ENCODE results near the gene TSPAN14. TPM values are rescaled to one million over a fixed set of nuclear protein-coding genes. Genes with fewer than 3 reads are reported as not detected.

The TSPAN14 gene
- total and polyA plus RNA-seq, 2 experiments from 2014 or later, result 17.9 to 40.7 TPM

- Histone ChIP-seq H3K36me3 (ENCODE audit: insufficient read depth) (0 out of 2 replicates have a peak, but pooled peaks cover 3% of the 10 kb centered on the region), H3K27ac (ENCODE audit: low read depth) (no peak overlapping the region), H3K9me2 (ENCODE audit: insufficient read depth) (no peaks in the 10 kb centered on the region), H3K4me2 (no peak overlapping the region), H3K27me3 (ENCODE audit: insufficient read depth) (no peaks in the 10 kb centered on the region), H3F3A (replicated peaks; ENCODE audit: low read depth) (no peaks in the 10 kb centered on the region), H3K4me3 (no peak overlapping the region), H3K4me1 (ENCODE audit: insufficient read depth) (no peaks in the 10 kb centered on the region), H2AFZ (no peak overlapping the region), H3K79me2 (replicated peaks; ENCODE audit: insufficient read depth) (no peaks in the 10 kb centered on the region), H4K20me1 (replicated peaks; ENCODE audit: insufficient read depth) (no peaks in the 10 kb centered on the region; the same call in 1 of the 2 replicates)
- no peaks in the 10 kb centered on the region for H3K9me3 Mint-ChIP-seq
- peaks cover 8% of the 10 kb centered on the region; the same call in 2 of the 3 replicates for H3K4me1 Mint-ChIP-seq
- H3K36me3 Mint-ChIP-seq (ENCODE audit: low read depth), result peaks cover 54% of the 10 kb centered on the region
- ATAC-seq, result no peak
- peaks cover 11% of the 10 kb centered on the region for H3K27me3 Mint-ChIP-seq (ENCODE audit: insufficient read depth, low read depth, poor library complexity)
- TF ChIP-seq CTCF (conservative IDR thresholded peaks at IDR 0.05; ENCODE audit: low read depth in 2 of 2) (no peak), EZH2phosphoT487 (IDR thresholded peaks at IDR 0.05; ENCODE audit: unreplicated experiment) (no peak), ZNF114 (CRISPR knock-in tag; IDR thresholded peaks at IDR 0.05) (no peak), JUNB (IDR thresholded peaks at IDR 0.05; ENCODE audit: unreplicated experiment) (no peak), STAT1 (IDR thresholded peaks at IDR 0.05; ENCODE audit: unreplicated experiment) (no peak), ETS1 (IDR thresholded peaks at IDR 0.05) (no peak), NANOG (IDR thresholded peaks at IDR 0.05; ENCODE audit: borderline replicate concordance) (no peak), POLR2AphosphoS5 (IDR thresholded peaks at IDR 0.05; ENCODE audit: low read depth) (no peak), ZNF331 (CRISPR knock-in tag; IDR thresholded peaks at IDR 0.05; ENCODE audit: low read depth) (no peak), REST (IDR thresholded peaks at IDR 0.05; ENCODE audit: unreplicated experiment) (no peak)
- H3K27ac Mint-ChIP-seq, result no peak overlapping the region
- no peak for DNase-seq (ENCODE audit: low spot score)
- H3K4me3 Mint-ChIP-seq, result no peak overlapping the region
Observed at GRCh38 chr10:80518807-80519360, 64.8 kb downstream of the TSPAN14 start.

Data from GM23338 (cell line).